Fibroblast of pulmonary artery (primary cell): Measurements from ENCODE around the gene SYNGR1.

Experiments used
- DNase-seq: peaks from one replicate; pipeline ENCODE4 v3.0.0-alpha.2; 2010; ENCODE audit warnings: low read depth
- H3K4me3 ChIP-seq: replicated peaks from 2 replicates; pipeline ENCODE4 v1.5.1; 2011; ENCODE audit warnings: low read depth, mild to moderate bottlenecking, control low read depth, low read length, moderate library complexity
- TF ChIP-seq, protein P1 (sequence below): IDR thresholded peaks from 2 replicates; pipeline ENCODE4 v1.5.1; 2011; ENCODE audit warnings: mild to moderate bottlenecking, control low read depth, low read length, inconsistent platforms; ENCODE audit errors: missing control alignments

SYNGR1 gene

GRCh38 chr22:39431216-39431801, 81.5 kb downstream of the SYNGR1 start:
- TF ChIP-seq, protein P1, sequence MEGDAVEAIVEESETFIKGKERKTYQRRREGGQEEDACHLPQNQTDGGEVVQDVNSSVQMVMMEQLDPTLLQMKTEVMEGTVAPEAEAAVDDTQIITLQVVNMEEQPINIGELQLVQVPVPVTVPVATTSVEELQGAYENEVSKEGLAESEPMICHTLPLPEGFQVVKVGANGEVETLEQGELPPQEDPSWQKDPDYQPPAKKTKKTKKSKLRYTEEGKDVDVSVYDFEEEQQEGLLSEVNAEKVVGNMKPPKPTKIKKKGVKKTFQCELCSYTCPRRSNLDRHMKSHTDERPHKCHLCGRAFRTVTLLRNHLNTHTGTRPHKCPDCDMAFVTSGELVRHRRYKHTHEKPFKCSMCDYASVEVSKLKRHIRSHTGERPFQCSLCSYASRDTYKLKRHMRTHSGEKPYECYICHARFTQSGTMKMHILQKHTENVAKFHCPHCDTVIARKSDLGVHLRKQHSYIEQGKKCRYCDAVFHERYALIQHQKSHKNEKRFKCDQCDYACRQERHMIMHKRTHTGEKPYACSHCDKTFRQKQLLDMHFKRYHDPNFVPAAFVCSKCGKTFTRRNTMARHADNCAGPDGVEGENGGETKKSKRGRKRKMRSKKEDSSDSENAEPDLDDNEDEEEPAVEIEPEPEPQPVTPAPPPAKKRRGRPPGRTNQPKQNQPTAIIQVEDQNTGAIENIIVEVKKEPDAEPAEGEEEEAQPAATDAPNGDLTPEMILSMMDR = no peak
- DNase-seq = no peak
- H3K4me3 ChIP-seq = no peak overlapping the region

DNA sequence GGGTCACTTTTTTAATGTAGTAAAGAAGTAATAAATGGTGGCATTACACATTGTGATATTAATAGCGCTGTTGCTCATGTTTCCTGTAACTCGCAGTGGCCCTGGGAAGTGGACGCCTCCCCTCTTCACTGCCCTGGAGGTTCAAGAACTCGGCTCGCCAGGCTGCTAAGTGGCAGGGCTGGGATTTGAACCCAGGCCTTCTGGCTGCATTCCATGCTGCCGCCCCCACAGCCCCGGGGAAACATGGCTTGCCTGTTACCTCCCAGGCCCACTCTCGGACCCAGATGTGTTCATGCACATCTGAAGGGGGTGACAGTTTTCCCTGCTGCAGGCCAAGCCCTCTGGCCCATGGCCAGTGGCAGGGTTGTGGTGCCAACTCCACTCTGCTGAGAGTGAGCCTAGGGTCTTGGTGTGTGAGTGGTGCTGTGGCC, 82.0 kb downstream of the SYNGR1 start:
- DNase-seq = peak; percentile 63
- TF ChIP-seq, protein P1 = no peak
- H3K4me3 ChIP-seq = no peak overlapping the region

DNA sequence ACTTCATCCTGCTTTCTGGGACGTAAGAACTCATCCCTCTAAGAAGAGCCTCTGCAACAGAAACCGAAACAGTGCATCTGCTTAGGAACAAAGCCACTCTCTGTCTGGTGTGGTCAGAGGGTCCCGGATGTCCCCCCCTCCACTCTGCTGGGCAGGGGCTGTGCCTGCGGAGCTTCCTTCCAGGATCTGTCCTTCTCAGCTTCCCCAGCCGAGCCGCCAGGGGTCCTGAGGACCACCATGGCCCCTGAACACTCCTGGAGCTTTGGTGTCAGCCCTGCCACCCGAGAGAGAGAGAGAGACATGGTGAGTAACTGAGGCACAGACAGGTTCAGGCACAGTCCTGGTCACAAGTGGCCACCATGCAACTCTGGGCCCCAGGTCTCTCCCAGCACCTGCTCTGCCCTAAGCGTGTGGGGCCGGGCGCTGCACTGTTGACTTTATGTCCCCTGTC, 82.6 kb downstream of the SYNGR1 start:
- TF ChIP-seq, protein P1 = no peak
- no peak overlapping the region for H3K4me3 ChIP-seq
- no peak for DNase-seq

- no peak for DNase-seq
- TF ChIP-seq, protein P1 = no peak
- H3K4me3 ChIP-seq = no peak overlapping the region
These were observed 83.9 kb downstream of the SYNGR1 start for GRCh38 chr22:39433476-39434242.

DNA sequence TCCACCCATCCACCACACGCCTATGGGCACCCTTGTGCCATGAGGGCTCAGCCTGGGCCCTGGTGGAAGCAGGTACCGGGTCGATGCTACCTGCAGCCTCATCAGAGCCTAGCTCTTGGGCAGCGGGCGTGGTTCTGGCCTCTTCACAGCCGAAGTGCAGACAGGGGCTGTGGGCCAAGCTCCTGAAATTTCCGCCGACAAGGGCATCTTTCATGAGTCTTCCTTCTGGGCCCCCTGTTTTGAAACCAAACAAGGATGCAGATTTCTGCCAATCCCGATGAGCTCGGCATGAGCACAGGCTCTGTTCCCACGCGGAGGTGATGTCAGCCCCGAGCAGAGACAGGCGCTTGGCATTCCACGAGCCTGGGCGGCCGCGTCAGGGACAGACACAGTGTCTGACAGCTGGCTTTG, 84.5 kb downstream of the SYNGR1 start:
- no peak overlapping the region for H3K4me3 ChIP-seq
- TF ChIP-seq, protein P1 = no peak
- no peak for DNase-seq

GRCh38 chr22:39434721-39435120, 84.9 kb downstream of the SYNGR1 start:
- no peak overlapping the region for H3K4me3 ChIP-seq
- TF ChIP-seq, protein P1 = no peak

More at GRCh38 chr22:39434721-39435120, 84.9 kb downstream of the SYNGR1 start:
- no peak for DNase-seq
